Measurements from ENCODE around the gene PPP6R2. TPM values are rescaled to one million over a fixed set of nuclear protein-coding genes. Genes with fewer than 3 reads are reported as not detected.

Gene PPP6R2
- total and polyA plus RNA-seq, 2 donors (not counting 3 experiments of a cell fraction or from before 2014, with no cell fraction given), result 38.6 to 54.6 TPM

- H3K4me2 ChIP-seq (ENCODE audit: insufficient read depth, low read length), result no peak overlapping the region
- H3K27me3 ChIP-seq (ENCODE audit: control insufficient read depth in 2 of 2, insufficient read depth in 2 of 2, low read length in 2 of 2), result no peaks in the 10 kb centered on the region
- H3K9me1 ChIP-seq (replicated peaks; ENCODE audit: control insufficient read depth, extremely low read depth, insufficient read depth, low read length), result no peaks in the 10 kb centered on the region
- dilution Hi-C loops (cut with MboI; ENCODE audit: extremely low pct_ligation_motif_present, low sequenced_read_pairs) (no loop called here), intact Hi-C loops (cut with micrococcal nuclease) (no loop called here)
- ChIA-PET CTCF (no interaction called here), POLR2A (no interaction called here)
- H3K79me2 ChIP-seq (ENCODE audit: control insufficient read depth, insufficient read depth, low read length), result peaks cover 91% of the 10 kb centered on the region
- H3K27ac ChIP-seq (ENCODE audit: insufficient read depth, low read depth, low read length), result no peak overlapping the region
- peaks cover 0 to 5% of the 10 kb centered on the region in 2 experiments for H3K36me3 ChIP-seq (ENCODE audit: control insufficient read depth in 2 of 2, extremely low read depth in 1 of 2, insufficient read depth in 2 of 2, low read length in 2 of 2)
- no peak overlapping the region for H3K9ac ChIP-seq (replicated peaks; ENCODE audit: extremely low read depth, insufficient read depth, low read length)
- H3K4me1 ChIP-seq (ENCODE audit: control insufficient read depth, extremely low read depth, insufficient read depth, low read length), result peaks cover 12% of the 10 kb centered on the region
- BruUV-seq (replicated peaks), result no TSS peak
- DNase-seq (ENCODE audit: low read depth, low spot score), result no peak
- H4K20me1 ChIP-seq (replicated peaks; ENCODE audit: control insufficient read depth, extremely low read depth, insufficient read depth, low read length), result no peaks in the 10 kb centered on the region
- TF ChIP-seq GATA2 (IDR thresholded peaks at IDR 0.05; ENCODE audit: insufficient read depth, insufficient read length, low read depth, low read length), result no peak
- no peak for TF ChIP-seq CTCF (IDR thresholded peaks at IDR 0.05; ENCODE audit: extremely low read depth in 1 of 2, insufficient read depth in 1 of 2, low read depth in 1 of 2, low read length in 2 of 2)
- TF ChIP-seq MYC (IDR thresholded peaks at IDR 0.05; ENCODE audit: low read depth, low read length), result no peak
- no peak for TF ChIP-seq MAX (IDR thresholded peaks at IDR 0.05; ENCODE audit: insufficient read depth, insufficient read length)
- TF ChIP-seq POLR2AphosphoS5 (IDR thresholded peaks at IDR 0.05; ENCODE audit: insufficient read depth, low read depth, low read length), result no peak
- TF ChIP-seq FOS (IDR thresholded peaks at IDR 0.05; ENCODE audit: borderline replicate concordance, insufficient read depth, low read length), result no peak
- TF ChIP-seq JUN (IDR thresholded peaks at IDR 0.05; ENCODE audit: borderline replicate concordance, insufficient read depth, insufficient read length, low read depth), result no peak
- no peak for TF ChIP-seq POLR2A (IDR thresholded peaks at IDR 0.05; ENCODE audit: low read depth, low read length)
- no peak for TF ChIP-seq EZH2 (IDR thresholded peaks at IDR 0.05; ENCODE audit: borderline replicate concordance, low read depth, low read length, severe bottlenecking)
- FAIRE-seq, result no peak
- H2AFZ ChIP-seq (ENCODE audit: low read depth, low read length), result no peak overlapping the region
- H3K9me3 ChIP-seq (replicated peaks; ENCODE audit: control insufficient read depth, insufficient read depth, low read length), result no peaks in the 10 kb centered on the region
- no peak overlapping the region for H3K4me3 ChIP-seq (replicated peaks in 1 of 3; ENCODE audit: insufficient read depth in 1 of 3, low read depth in 1 of 3, low read length in 3 of 3)
These were observed 43.1 kb upstream of the PPP6R2 start for GRCh38 chr22:50299785-50300619.
